PFSK-1 (cell line): ENCODE data around the gene MXI1.

Experiments
- FOXP2 ChIP-seq: optimal IDR thresholded peaks from 2 replicates; pipeline ENCODE3; 2011; ENCODE audit warnings: borderline replicate concordance, control low read depth, inconsistent platforms; ENCODE audit not compliant: insufficient read depth; ENCODE audit errors: extremely low read length, extremely low read depth
- POLR2AphosphoS5 ChIP-seq: IDR thresholded peaks from 2 replicates; pipeline ENCODE4 v1.6.1; 2012; ENCODE audit warnings: low read depth, mild to moderate bottlenecking, control low read depth, low read length, moderate library complexity
- SIN3A ChIP-seq: IDR thresholded peaks from 2 replicates; pipeline ENCODE4 v1.6.1; 2012; ENCODE audit warnings: mild to moderate bottlenecking, low read length, moderate library complexity, borderline replicate concordance; ENCODE audit not compliant: insufficient read depth
- TAF1 ChIP-seq: IDR thresholded peaks from 2 replicates; pipeline ENCODE4 v1.6.1; 2012; ENCODE audit warnings: low read length, control low read depth, borderline replicate concordance; ENCODE audit not compliant: insufficient read depth
- TF ChIP-seq, protein P1 (sequence below), 2 experiments: IDR thresholded peaks; 2 replicates each; pipeline versions ENCODE4 v1.6.1 to v1.8.0; 2011 to 2012; ENCODE audit warnings: low read depth in 2 of 2, low read length in 2 of 2, control low read depth in 1 of 2, inconsistent platforms in 1 of 2, mild to moderate bottlenecking in 1 of 2, moderate library complexity in 1 of 2; ENCODE audit not compliant: insufficient read depth in 1 of 2

GRCh38 chr10:110335314-110336064 is 128.1 kb downstream of the MXI1 start:
- TF ChIP-seq TAF1 (no peak), POLR2AphosphoS5 (no peak), SIN3A (no peak), FOXP2 (no peak)
- TF ChIP-seq, protein P1, sequence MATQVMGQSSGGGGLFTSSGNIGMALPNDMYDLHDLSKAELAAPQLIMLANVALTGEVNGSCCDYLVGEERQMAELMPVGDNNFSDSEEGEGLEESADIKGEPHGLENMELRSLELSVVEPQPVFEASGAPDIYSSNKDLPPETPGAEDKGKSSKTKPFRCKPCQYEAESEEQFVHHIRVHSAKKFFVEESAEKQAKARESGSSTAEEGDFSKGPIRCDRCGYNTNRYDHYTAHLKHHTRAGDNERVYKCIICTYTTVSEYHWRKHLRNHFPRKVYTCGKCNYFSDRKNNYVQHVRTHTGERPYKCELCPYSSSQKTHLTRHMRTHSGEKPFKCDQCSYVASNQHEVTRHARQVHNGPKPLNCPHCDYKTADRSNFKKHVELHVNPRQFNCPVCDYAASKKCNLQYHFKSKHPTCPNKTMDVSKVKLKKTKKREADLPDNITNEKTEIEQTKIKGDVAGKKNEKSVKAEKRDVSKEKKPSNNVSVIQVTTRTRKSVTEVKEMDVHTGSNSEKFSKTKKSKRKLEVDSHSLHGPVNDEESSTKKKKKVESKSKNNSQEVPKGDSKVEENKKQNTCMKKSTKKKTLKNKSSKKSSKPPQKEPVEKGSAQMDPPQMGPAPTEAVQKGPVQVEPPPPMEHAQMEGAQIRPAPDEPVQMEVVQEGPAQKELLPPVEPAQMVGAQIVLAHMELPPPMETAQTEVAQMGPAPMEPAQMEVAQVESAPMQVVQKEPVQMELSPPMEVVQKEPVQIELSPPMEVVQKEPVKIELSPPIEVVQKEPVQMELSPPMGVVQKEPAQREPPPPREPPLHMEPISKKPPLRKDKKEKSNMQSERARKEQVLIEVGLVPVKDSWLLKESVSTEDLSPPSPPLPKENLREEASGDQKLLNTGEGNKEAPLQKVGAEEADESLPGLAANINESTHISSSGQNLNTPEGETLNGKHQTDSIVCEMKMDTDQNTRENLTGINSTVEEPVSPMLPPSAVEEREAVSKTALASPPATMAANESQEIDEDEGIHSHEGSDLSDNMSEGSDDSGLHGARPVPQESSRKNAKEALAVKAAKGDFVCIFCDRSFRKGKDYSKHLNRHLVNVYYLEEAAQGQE (IDR thresholded peaks at IDR 0.05; ENCODE audit: insufficient read depth in 1 of 2, low read depth in 2 of 2, low read length in 2 of 2), result no peak
